K562 (cell line): ENCODE data around the gene PTPN18. TPM values are rescaled to one million over a fixed set of nuclear protein-coding genes. Genes with fewer than 3 reads are reported as not detected.

Source experiments
- ARID2 ChIP-seq: fragments of 450-650 bp; IDR thresholded peaks from 2 replicates; pipeline ENCODE4 v1.6.1; 2017; ENCODE audit warnings: antibody characterized with exemption, mild to moderate bottlenecking
- CHD4 ChIP-seq: fragments of 200-600 bp; sonication (generic); IDR thresholded peaks from 3 replicates; pipeline ENCODE4 v1.6.1; 2012; ENCODE audit warnings: low read depth, mild to moderate bottlenecking, mixed read lengths, low read length, inconsistent platforms; ENCODE audit not compliant: insufficient read depth, insufficient replicate concordance, poor library complexity, severe bottlenecking
- CSDE1 ChIP-seq, 2 experiments: fragments of 450-650 bp; IDR thresholded peaks; 2 replicates each; pipeline ENCODE4 v1.6.1; 2016; ENCODE audit warnings: mild to moderate bottlenecking in 1 of 2
- EP300 ChIP-seq: IDR thresholded peaks from 2 replicates; pipeline ENCODE4 v1.6.1; 2012; ENCODE audit warnings: low read length, improper control_type of control experiment
- ESRRB ChIP-seq: fragments of 250-450 bp; sonication (Bioruptor Pico); IDR thresholded peaks from 2 replicates; pipeline ENCODE4 v1.5.0; 2020; ENCODE audit warnings: mild to moderate bottlenecking, moderate library complexity, borderline replicate concordance
- FIP1L1 ChIP-seq: fragments of 200-400 bp; formaldehyde crosslinking; IDR thresholded peaks from 2 replicates; pipeline ENCODE4 v1.6.1; 2018; ENCODE audit warnings: mild to moderate bottlenecking, low read depth, low read length; ENCODE audit not compliant: poor library complexity, severe bottlenecking
- JUNB ChIP-seq: fragments of 450-650 bp; formaldehyde crosslinking; conservative IDR thresholded peaks from 2 replicates; pipeline ENCODE4 v1.4.0; 2020; ENCODE audit warnings: mild to moderate bottlenecking
- KAT7 ChIP-seq: sonication (generic); formaldehyde crosslinking; IDR thresholded peaks from 2 replicates; pipeline ENCODE4 v1.8.0; 2022; ENCODE audit warnings: missing genetic modification reagents, mild to moderate bottlenecking, borderline replicate concordance
- KDM2B ChIP-seq: fragments of 250-450 bp; sonication (Bioruptor Pico); IDR thresholded peaks from 2 replicates; pipeline ENCODE4 v1.8.0; 2021; ENCODE audit warnings: mild to moderate bottlenecking, moderate library complexity
- PURB ChIP-seq: sonication (generic); formaldehyde crosslinking; IDR thresholded peaks from 2 replicates; pipeline ENCODE4 v1.9.0; 2021; ENCODE audit warnings: low read depth, mild to moderate bottlenecking, missing genetic modification reagents
- RAD51 ChIP-seq: fragments of 450-650 bp; IDR thresholded peaks from 2 replicates; pipeline ENCODE4 v1.7.1; 2016; ENCODE audit warnings: low read depth, mild to moderate bottlenecking, borderline replicate concordance
- RBFOX2 ChIP-seq: fragments of 200-400 bp; formaldehyde crosslinking; IDR thresholded peaks from 2 replicates; pipeline ENCODE4 v1.6.1; 2017; ENCODE audit warnings: low read depth, mild to moderate bottlenecking, low read length, moderate library complexity
- RNF2 ChIP-seq: sonication (generic); IDR thresholded peaks from 2 replicates; pipeline ENCODE4 v1.6.1; 2016
- SMARCC2 ChIP-seq: fragments of 450-650 bp; IDR thresholded peaks from 2 replicates; pipeline ENCODE4 v1.6.1; 2017; ENCODE audit warnings: antibody characterized with exemption, moderate library complexity, mild to moderate bottlenecking, low read depth
- SP2 ChIP-seq: IDR thresholded peaks from 2 replicates; pipeline ENCODE4 v1.6.1; 2011; ENCODE audit warnings: mild to moderate bottlenecking, low read depth, low read length, moderate library complexity; ENCODE audit not compliant: poor library complexity, severe bottlenecking; ENCODE audit errors: extremely low read depth
- STAT5A ChIP-seq: IDR thresholded peaks from 2 replicates; pipeline ENCODE4 v1.6.1; 2012; ENCODE audit warnings: low read length, inconsistent platforms, borderline replicate concordance
- polyA plus RNA-seq, 8 experiments: library from polyadenylated mRNA; depleted of rRNA in 4 of 8; stranded (reverse) in 5 of 8; unstranded in 3 of 8; fragments of >200 nt; fragmentation: Nextera tagmentation in 2 of 8; fragmentation: Illumina TruSeq in 1 of 8; extraction: Ambion mirVana in 2 of 8; extraction: Trizol in 1 of 8; gene quantifications; 2 replicates each; pipeline versions ENCODE4 v1.2.1 to v1.2.3, GENCODE V29; 2011 to 2014; ENCODE audit warnings: inconsistent platforms in 1 of 8, missing spikeins in 1 of 8
- total RNA-seq, 7 experiments: library from RNA; depleted of rRNA in 6 of 7; stranded (reverse); fragments of >200 nt in 6 of 7; fragmentation: Illumina TruSeq in 2 of 7; extraction: Trizol in 2 of 7; gene quantifications; 2 replicates each; pipeline versions ENCODE4 v1.2.1 to v1.2.3, GENCODE V29; 2011 to 2021; ENCODE audit warnings: low replicate concordance in 1 of 7
- TF ChIP-seq, protein P1 (sequence below), 3 experiments: fragments of 200-800 bp in 1 of 3; fragments of 250-450 bp in 1 of 3; fragments of 450-650 bp in 1 of 3; sonication (Bioruptor Pico) in 1 of 3; sonication (Bioruptor generic) in 1 of 3; formaldehyde crosslinking in 1 of 3; IDR thresholded peaks; 2 replicates each; pipeline versions ENCODE4 v1.6.1 to v1.8.0; 2016 to 2022; ENCODE audit warnings: mild to moderate bottlenecking in 2 of 3, missing genetic modification characterization in 2 of 3, missing compliant biosample characterization in 1 of 3, moderate library complexity in 1 of 3
- TF ChIP-seq, protein P2 (sequence below): sonication (generic); formaldehyde crosslinking; IDR thresholded peaks from 2 replicates; pipeline ENCODE4 v1.8.0; 2023; ENCODE audit warnings: missing genetic modification reagents, mild to moderate bottlenecking, borderline replicate concordance

Gene PTPN18
- total and polyA plus RNA-seq, 9 of the 15 experiments (the other 6 are each of a cell fraction or from before 2014, with no cell fraction given): 11.6 to 90.7 (median 49.6) TPM

DNA sequence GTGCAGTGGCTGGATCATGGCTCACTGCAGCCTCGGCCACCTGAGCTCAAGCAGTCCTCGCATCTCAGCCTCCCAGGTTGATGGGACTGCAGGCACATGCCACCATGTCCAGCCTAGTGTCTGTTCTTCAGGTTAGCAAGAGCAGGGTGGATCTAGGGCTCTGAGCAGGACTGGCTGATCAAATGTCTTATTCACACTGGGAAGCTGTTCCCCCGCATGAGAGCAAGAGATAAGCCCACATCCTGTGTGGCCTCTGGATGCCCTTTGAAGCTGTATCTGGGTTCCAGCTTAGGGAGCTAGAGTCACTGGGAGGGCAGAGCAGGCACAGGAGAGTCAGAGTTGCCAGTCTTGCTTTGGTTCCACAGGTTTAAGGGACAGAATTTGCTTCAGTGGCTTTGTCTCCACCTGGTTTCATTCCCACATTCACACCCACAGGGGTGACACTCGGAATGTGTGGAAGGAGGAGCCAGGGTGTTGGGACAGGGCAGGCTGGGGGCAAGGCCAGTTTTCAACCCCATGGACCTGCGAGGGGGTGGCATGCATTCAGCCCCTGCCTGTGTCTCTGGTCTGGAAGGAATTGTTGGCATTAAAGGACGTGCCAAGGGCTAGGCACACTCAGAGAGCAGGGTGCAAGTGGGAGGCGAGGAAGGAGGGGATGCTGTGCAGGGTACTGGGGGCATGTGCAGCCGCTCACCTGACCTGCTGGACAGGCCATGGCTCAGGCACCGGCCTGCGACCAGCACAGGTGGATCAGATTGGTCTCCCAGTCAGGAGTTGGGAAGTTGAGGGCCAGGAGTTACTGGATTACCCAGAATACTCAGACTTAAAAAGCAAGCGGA lies 24.5 kb downstream of the PTPN18 start (continued):
- TF ChIP-seq ARID2: no peak
- no peak for TF ChIP-seq ESRRB (CRISPR knock-in tag)
- TF ChIP-seq, protein P1, sequence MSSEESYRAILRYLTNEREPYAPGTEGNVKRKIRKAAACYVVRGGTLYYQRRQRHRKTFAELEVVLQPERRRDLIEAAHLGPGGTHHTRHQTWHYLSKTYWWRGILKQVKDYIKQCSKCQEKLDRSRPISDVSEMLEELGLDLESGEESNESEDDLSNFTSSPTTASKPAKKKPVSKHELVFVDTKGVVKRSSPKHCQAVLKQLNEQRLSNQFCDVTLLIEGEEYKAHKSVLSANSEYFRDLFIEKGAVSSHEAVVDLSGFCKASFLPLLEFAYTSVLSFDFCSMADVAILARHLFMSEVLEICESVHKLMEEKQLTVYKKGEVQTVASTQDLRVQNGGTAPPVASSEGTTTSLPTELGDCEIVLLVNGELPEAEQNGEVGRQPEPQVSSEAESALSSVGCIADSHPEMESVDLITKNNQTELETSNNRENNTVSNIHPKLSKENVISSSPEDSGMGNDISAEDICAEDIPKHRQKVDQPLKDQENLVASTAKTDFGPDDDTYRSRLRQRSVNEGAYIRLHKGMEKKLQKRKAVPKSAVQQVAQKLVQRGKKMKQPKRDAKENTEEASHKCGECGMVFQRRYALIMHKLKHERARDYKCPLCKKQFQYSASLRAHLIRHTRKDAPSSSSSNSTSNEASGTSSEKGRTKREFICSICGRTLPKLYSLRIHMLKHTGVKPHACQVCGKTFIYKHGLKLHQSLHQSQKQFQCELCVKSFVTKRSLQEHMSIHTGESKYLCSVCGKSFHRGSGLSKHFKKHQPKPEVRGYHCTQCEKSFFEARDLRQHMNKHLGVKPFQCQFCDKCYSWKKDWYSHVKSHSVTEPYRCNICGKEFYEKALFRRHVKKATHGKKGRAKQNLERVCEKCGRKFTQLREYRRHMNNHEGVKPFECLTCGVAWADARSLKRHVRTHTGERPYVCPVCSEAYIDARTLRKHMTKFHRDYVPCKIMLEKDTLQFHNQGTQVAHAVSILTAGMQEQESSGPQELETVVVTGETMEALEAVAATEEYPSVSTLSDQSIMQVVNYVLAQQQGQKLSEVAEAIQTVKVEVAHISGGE (CRISPR knock-in tag; IDR thresholded peaks at IDR 0.05): no peak
- TF ChIP-seq STAT5A: peak; percentile 42; the same call in 1 of the 2 replicates
- TF ChIP-seq JUNB: no peak
- peak; percentile 87; the same call in 1 of the 2 replicates for TF ChIP-seq EP300
- TF ChIP-seq SMARCC2: peak; percentile 54; the same call in 1 of the 2 replicates
- no peak for TF ChIP-seq KAT7 (CRISPR knock-in tag)
- TF ChIP-seq CHD4: no peak
- peak; percentile 24; the same call in 1 of the 2 replicates for TF ChIP-seq RBFOX2
- TF ChIP-seq KDM2B (CRISPR knock-in tag): no peak
- no peak for TF ChIP-seq CSDE1 (IDR thresholded peaks at IDR 0.05)
- no peak for TF ChIP-seq RAD51
- TF ChIP-seq, protein P2, sequence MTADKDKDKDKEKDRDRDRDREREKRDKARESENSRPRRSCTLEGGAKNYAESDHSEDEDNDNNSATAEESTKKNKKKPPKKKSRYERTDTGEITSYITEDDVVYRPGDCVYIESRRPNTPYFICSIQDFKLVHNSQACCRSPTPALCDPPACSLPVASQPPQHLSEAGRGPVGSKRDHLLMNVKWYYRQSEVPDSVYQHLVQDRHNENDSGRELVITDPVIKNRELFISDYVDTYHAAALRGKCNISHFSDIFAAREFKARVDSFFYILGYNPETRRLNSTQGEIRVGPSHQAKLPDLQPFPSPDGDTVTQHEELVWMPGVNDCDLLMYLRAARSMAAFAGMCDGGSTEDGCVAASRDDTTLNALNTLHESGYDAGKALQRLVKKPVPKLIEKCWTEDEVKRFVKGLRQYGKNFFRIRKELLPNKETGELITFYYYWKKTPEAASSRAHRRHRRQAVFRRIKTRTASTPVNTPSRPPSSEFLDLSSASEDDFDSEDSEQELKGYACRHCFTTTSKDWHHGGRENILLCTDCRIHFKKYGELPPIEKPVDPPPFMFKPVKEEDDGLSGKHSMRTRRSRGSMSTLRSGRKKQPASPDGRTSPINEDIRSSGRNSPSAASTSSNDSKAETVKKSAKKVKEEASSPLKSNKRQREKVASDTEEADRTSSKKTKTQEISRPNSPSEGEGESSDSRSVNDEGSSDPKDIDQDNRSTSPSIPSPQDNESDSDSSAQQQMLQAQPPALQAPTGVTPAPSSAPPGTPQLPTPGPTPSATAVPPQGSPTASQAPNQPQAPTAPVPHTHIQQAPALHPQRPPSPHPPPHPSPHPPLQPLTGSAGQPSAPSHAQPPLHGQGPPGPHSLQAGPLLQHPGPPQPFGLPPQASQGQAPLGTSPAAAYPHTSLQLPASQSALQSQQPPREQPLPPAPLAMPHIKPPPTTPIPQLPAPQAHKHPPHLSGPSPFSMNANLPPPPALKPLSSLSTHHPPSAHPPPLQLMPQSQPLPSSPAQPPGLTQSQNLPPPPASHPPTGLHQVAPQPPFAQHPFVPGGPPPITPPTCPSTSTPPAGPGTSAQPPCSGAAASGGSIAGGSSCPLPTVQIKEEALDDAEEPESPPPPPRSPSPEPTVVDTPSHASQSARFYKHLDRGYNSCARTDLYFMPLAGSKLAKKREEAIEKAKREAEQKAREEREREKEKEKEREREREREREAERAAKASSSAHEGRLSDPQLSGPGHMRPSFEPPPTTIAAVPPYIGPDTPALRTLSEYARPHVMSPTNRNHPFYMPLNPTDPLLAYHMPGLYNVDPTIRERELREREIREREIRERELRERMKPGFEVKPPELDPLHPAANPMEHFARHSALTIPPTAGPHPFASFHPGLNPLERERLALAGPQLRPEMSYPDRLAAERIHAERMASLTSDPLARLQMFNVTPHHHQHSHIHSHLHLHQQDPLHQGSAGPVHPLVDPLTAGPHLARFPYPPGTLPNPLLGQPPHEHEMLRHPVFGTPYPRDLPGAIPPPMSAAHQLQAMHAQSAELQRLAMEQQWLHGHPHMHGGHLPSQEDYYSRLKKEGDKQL (CRISPR knock-in tag): no peak
- no peak for TF ChIP-seq FIP1L1
- TF ChIP-seq PURB (CRISPR knock-in tag): no peak
- peak; percentile 95 for TF ChIP-seq RNF2
- TF ChIP-seq SP2: no peak
